ENCODE results near the gene DCAF15.
"Not testable (repeated sequence)": the region's sequence is repeated elsewhere in the genome, so short reads cannot be mapped to it uniquely, and the experiment has no call there.

Gene DCAF15

GRCh38 chr19:13920940-13921747 is 31.2 kb upstream of the DCAF15 start:
- no peak for TF ChIP-seq CTCF (IDR thresholded peaks at IDR 0.05; ENCODE audit: control insufficient read depth, extremely low read depth, insufficient read depth)
- DNase-seq (ENCODE audit: low read depth), result no peak
- H3K4me3 ChIP-seq (ENCODE audit: low read depth, low read length), result no peak overlapping the region

- not testable (repeated sequence) for H3K4me3 ChIP-seq (ENCODE audit: low read depth, low read length); DNase-seq (ENCODE audit: low read depth)
Observed at GRCh38 chr19:13922118-13922517, 30.2 kb upstream of the DCAF15 start.

- DNase-seq (ENCODE audit: low read depth), result no peak
- TF ChIP-seq CTCF (IDR thresholded peaks at IDR 0.05; ENCODE audit: control insufficient read depth, extremely low read depth, insufficient read depth), result no peak
- H3K4me3 ChIP-seq (ENCODE audit: low read depth, low read length), result no peak overlapping the region
Observed at GRCh38 chr19:13923194-13923987, 28.9 kb upstream of the DCAF15 start.

GRCh38 chr19:13926010-13926409 is 26.3 kb upstream of the DCAF15 start:
- no peak for TF ChIP-seq CTCF (IDR thresholded peaks at IDR 0.05; ENCODE audit: control insufficient read depth, extremely low read depth, insufficient read depth)
- no peak overlapping the region for H3K4me3 ChIP-seq (ENCODE audit: low read depth, low read length)
- no peak for DNase-seq (ENCODE audit: low read depth)

GRCh38 chr19:13926715-13927114 is 25.6 kb upstream of the DCAF15 start:
- H3K4me3 ChIP-seq (ENCODE audit: low read depth, low read length), result no peak overlapping the region
- DNase-seq (ENCODE audit: low read depth), result no peak
- no peak for TF ChIP-seq CTCF (IDR thresholded peaks at IDR 0.05; ENCODE audit: control insufficient read depth, extremely low read depth, insufficient read depth)

GRCh38 chr19:13929340-13929739 is 23.0 kb upstream of the DCAF15 start:
- TF ChIP-seq CTCF (IDR thresholded peaks at IDR 0.05; ENCODE audit: control insufficient read depth, extremely low read depth, insufficient read depth), result no peak
- no peak for DNase-seq (ENCODE audit: low read depth)

GRCh38 chr19:13929956-13930355 is 22.4 kb upstream of the DCAF15 start:
- TF ChIP-seq CTCF (IDR thresholded peaks at IDR 0.05; ENCODE audit: control insufficient read depth, extremely low read depth, insufficient read depth), result no peak
- DNase-seq (ENCODE audit: low read depth), result no peak
- H3K4me3 ChIP-seq (ENCODE audit: low read depth, low read length), result no peak overlapping the region

More at GRCh38 chr19:13929340-13929739, 23.0 kb upstream of the DCAF15 start:
- H3K4me3 ChIP-seq (ENCODE audit: low read depth, low read length), result no peak overlapping the region
